GM19438 (cell line): ENCODE measurements around the gene GRIK3.

ENCODE experiments used
- ATAC-seq: cut with Tn5 transposase; IDR thresholded peaks from one replicate; pipeline ENCODE4 v1.9.1; 2021; ENCODE audit warnings: low read depth; ENCODE audit not compliant: unreplicated experiment

The GRIK3 gene

GRCh38 chr1:36882536-36883285 is 151.6 kb downstream of the GRIK3 start:
- ATAC-seq = no peak

GRCh38 chr1:36881541-36881940 is 152.8 kb downstream of the GRIK3 start:
- no peak for ATAC-seq

GRCh38 chr1:36881068-36881405 is 153.3 kb downstream of the GRIK3 start:
- ATAC-seq = no peak

- ATAC-seq = no peak
These were observed 153.9 kb downstream of the GRIK3 start for GRCh38 chr1:36880155-36881067.

GRCh38 chr1:36879613-36880012 is 154.7 kb downstream of the GRIK3 start:
- no peak for ATAC-seq

- no peak for ATAC-seq
These were observed 157.3 kb downstream of the GRIK3 start for GRCh38 chr1:36876990-36877389.

GRCh38 chr1:36874271-36875060 is 159.8 kb downstream of the GRIK3 start:
- no peak for ATAC-seq

GRCh38 chr1:36872858-36873257 is 161.5 kb downstream of the GRIK3 start:
- ATAC-seq = no peak

- no peak for ATAC-seq
These were observed 162.1 kb downstream of the GRIK3 start for GRCh38 chr1:36872126-36872754.

GRCh38 chr1:36871146-36871971 is 163.0 kb downstream of the GRIK3 start:
- no peak for ATAC-seq

- no peak for ATAC-seq
These were observed 164.5 kb downstream of the GRIK3 start for GRCh38 chr1:36869826-36870225.

GRCh38 chr1:36869054-36869453 is 165.3 kb downstream of the GRIK3 start:
- no peak for ATAC-seq

GRCh38 chr1:36867575-36867974 is 166.7 kb downstream of the GRIK3 start:
- ATAC-seq = no peak

GRCh38 chr1:36866169-36866814 is 168.0 kb downstream of the GRIK3 start:
- ATAC-seq = no peak

GRCh38 chr1:36865602-36865900 is 168.8 kb downstream of the GRIK3 start:
- ATAC-seq = no peak

GRCh38 chr1:36864823-36865601 is 169.3 kb downstream of the GRIK3 start:
- no peak for ATAC-seq

GRCh38 chr1:36864182-36864822 is 170.0 kb downstream of the GRIK3 start:
- ATAC-seq = no peak

- ATAC-seq = no peak
These were observed 170.8 kb downstream of the GRIK3 start for GRCh38 chr1:36863500-36863899.
